Measurements from ENCODE around the gene FNBP1. TPM values are rescaled to one million over a fixed set of nuclear protein-coding genes. Genes with fewer than 3 reads are reported as not detected.

Gene FNBP1
- total RNA-seq, 1 donor from 2014 or later = 20.5 TPM

DNA sequence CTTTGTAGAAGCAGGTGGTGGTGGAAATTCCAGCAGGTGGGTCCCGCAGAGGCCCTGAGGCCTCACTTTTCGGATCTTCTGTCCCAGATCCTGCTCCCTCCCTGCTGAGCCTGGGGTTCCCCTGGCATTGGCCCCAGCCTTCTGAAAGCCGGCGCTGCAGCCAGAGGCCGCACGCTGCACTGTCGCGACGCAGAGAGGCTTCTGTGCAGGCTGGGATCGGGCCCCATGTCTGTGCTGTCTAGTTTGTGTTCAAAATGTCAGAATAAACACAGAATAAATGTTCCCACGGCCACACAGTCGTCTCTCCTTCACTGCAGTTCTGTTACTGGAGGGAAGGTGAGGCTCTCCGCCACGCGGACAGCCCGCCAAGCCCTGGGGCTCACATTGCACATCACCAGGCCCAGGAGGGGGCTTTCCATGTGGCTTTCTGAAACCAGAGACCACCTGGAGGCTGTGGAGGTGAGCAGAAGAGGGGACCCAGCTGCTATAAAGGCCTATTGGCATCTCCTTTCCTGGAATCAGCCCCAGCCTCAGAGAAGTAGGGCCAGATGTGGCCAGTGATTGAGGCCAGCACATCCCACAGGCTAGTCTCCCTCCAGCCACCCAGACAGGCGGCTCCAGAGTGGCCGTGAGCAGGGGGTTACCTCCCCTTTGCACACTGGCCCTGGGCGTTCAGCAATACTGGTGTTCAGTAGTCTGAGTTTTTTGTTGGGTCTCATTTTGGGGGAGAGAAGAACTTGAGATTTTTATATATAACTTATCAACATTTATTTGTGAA is 161.3 kb downstream of the FNBP1 start:
- peaks cover 31% of the 10 kb centered on the region for H3K4me1 ChIP-seq
- no peaks in the 10 kb centered on the region for H3K9me3 ChIP-seq (replicated peaks)
- H3K27me3 ChIP-seq (ENCODE audit: low read depth) = no peaks in the 10 kb centered on the region
- no peak for DNase-seq
- TF ChIP-seq, protein P1, sequence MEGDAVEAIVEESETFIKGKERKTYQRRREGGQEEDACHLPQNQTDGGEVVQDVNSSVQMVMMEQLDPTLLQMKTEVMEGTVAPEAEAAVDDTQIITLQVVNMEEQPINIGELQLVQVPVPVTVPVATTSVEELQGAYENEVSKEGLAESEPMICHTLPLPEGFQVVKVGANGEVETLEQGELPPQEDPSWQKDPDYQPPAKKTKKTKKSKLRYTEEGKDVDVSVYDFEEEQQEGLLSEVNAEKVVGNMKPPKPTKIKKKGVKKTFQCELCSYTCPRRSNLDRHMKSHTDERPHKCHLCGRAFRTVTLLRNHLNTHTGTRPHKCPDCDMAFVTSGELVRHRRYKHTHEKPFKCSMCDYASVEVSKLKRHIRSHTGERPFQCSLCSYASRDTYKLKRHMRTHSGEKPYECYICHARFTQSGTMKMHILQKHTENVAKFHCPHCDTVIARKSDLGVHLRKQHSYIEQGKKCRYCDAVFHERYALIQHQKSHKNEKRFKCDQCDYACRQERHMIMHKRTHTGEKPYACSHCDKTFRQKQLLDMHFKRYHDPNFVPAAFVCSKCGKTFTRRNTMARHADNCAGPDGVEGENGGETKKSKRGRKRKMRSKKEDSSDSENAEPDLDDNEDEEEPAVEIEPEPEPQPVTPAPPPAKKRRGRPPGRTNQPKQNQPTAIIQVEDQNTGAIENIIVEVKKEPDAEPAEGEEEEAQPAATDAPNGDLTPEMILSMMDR (IDR thresholded peaks at IDR 0.05; ENCODE audit: borderline replicate concordance) = no peak
- H3K36me3 ChIP-seq = no peaks in the 10 kb centered on the region
- H3K27ac ChIP-seq (replicated peaks) = no peak overlapping the region
- H3K4me3 ChIP-seq = no peak overlapping the region
- intact Hi-C loops (cut with micrococcal nuclease) = loop anchor here (10.0 kb wide), 1 partner anchor 353 kb away; no protein-coding TSS in a partner anchor

DNA sequence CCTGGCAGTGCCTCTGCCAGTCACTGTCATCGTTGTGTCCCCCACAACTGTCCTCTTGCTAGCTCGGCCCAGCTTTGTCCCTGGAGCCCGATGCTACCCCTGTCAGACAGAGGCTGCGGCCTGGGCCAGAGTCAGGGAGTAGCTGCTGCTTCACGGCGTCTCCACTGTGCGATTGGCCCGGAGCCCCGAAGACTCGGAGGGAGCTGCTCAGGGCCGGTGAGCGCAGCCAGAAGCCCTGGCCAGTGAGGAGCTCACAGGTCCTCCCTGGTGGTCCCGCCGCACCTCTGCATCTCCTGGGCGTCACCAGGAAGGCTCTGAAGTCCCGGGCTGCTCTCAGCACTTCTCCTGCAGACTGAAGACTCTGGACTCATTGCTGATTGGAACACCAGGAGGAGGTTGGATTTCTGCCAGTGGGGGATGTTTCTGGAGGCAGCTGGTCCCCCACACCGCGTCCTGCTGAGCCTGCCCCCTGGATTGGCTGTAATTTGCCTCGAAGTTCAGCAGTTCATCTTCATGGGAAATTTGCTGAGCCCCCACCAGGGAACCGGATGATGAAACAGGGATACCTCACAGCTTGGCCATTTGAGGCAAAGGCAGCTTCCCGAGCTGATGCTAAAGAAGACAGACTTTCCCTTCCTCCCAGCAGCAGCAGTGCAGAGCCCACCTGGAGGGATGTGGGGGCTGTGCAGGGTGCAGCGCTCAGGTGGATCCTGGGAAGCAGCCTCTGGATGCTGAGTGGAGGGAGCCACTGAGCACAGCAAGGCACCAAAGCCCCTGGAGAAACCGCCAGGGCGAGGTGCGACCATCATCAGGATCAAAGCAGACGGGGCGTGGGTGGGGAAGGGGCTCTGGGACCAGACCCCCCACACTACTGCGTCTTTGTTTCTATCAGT is 162.1 kb downstream of the FNBP1 start:
- TF ChIP-seq, protein P1 (IDR thresholded peaks at IDR 0.05; ENCODE audit: borderline replicate concordance) = no peak
- Histone ChIP-seq H3K27me3 (ENCODE audit: low read depth) (no peaks in the 10 kb centered on the region), H3K36me3 (no peaks in the 10 kb centered on the region), H3K4me3 (no peak overlapping the region), H3K9me3 (replicated peaks) (no peaks in the 10 kb centered on the region), H3K27ac (replicated peaks) (no peak overlapping the region), H3K4me1 (peaks cover 23% of the 10 kb centered on the region)
- intact Hi-C loops (cut with micrococcal nuclease) = loop anchor here (10.0 kb wide), 1 partner anchor 354 kb away; no protein-coding TSS in a partner anchor
- DNase-seq = no peak

DNA sequence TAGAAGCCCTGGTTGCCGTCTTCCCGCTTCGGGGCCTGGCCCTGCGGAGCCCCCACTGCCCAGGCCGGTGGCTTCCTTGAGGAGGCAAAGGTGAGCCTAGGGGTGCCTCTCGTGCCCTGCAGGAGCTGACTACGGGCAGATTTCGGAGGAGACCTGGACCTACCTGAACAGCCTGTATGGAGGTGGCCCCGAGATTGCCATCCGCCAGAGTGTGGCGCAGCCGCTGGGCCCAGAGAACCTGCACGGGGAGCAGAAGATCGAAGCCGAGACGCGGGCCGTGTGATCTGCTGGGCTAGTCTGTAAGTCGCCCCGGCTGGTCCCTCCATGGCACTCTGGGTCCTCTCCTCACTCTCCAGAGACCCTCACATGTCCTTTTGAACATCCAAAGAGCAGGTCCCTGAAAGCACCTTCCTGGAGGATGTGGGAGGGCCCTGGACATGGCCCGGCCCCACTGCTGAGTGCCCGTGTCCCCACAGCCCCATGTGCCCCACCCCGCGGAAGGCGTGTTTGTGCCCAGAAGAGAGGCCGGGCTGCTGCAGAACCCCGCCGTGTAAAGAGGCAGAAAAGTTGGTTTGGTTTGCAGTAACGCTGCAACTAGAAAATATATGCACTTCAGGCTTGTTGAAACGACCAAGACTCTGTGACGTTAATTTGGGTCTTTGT is 162.9 kb downstream of the FNBP1 start:
- TF ChIP-seq, protein P1 (IDR thresholded peaks at IDR 0.05; ENCODE audit: borderline replicate concordance) = no peak
- intact Hi-C loops (cut with micrococcal nuclease) = loop anchor here (10.0 kb wide), 1 partner anchor 355 kb away; no protein-coding TSS in a partner anchor
- Histone ChIP-seq H3K36me3 (no peaks in the 10 kb centered on the region), H3K27ac (replicated peaks) (no peak overlapping the region), H3K4me1 (peaks cover 16% of the 10 kb centered on the region), H3K9me3 (replicated peaks) (no peaks in the 10 kb centered on the region), H3K4me3 (no peak overlapping the region), H3K27me3 (ENCODE audit: low read depth) (no peaks in the 10 kb centered on the region)
- DNase-seq = no peak

DNA sequence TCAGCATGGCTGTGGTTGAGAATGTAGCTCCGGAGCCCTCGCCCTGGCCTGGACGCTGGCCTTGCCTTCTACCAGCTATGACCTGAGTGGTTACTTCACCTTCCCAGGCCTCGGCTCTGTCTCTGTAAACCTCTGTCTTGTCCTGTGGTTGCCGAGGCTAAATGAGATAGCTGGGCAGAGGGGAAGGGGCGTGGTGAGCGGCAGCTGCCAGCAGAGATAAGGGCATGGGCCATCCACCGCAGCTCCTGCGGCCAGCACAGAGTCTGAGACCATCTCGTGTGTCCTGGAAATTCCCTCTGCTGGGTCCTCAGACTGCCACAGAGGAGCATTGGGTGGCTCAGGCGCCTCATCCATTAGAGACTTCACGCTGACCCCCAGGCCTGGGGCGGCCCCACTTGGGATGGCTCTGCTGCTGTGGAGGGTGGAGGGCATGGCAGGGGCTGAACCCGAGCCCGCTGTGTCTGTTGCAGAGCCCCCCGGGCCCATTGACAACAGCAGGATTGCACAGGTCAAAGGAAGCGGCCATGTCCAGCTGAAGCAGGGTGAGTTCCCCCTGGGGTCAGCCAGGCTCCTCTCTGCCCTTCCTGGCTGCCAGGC is 163.8 kb downstream of the FNBP1 start:
- H3K4me1 ChIP-seq = peaks cover 7% of the 10 kb centered on the region
- TF ChIP-seq, protein P1 (IDR thresholded peaks at IDR 0.05; ENCODE audit: borderline replicate concordance) = no peak
- no peaks in the 10 kb centered on the region for H3K27me3 ChIP-seq (ENCODE audit: low read depth)
- intact Hi-C loops (cut with micrococcal nuclease) = no loop called here
- DNase-seq = no peak
- no peak overlapping the region for H3K4me3 ChIP-seq
- no peaks in the 10 kb centered on the region for H3K9me3 ChIP-seq (replicated peaks)
- no peak overlapping the region for H3K27ac ChIP-seq (replicated peaks)
- H3K36me3 ChIP-seq = no peaks in the 10 kb centered on the region

DNA sequence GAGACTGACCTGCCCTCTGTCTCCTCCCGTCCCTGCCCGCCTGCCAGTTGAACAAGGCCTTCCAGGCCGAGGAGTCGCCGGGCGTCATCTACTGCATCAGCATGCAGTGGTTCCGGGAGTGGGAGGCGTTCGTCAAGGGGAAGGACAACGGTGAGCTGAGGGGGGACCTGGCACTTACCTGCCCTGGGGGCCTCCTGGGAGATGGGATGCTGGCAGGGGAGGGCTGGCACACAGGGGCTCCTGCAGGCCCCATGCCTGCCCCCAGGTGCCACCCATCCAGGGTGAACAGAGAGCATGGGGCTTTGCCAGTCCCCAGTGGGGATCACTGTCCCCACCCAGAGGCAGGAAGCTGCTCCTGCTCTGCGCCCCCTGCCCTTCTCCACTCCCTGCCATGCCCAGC is 164.7 kb downstream of the FNBP1 start:
- Histone ChIP-seq H3K27ac (replicated peaks) (no peak overlapping the region), H3K36me3 (no peaks in the 10 kb centered on the region), H3K4me3 (no peak overlapping the region), H3K4me1 (no peaks in the 10 kb centered on the region), H3K9me3 (replicated peaks) (no peaks in the 10 kb centered on the region), H3K27me3 (ENCODE audit: low read depth) (no peaks in the 10 kb centered on the region)
- TF ChIP-seq, protein P1 (IDR thresholded peaks at IDR 0.05; ENCODE audit: borderline replicate concordance) = no peak
- no peak for DNase-seq
- intact Hi-C loops (cut with micrococcal nuclease) = no loop called here
